ENCODE measurements around the gene PLEKHJ1.

The PLEKHJ1 gene

DNA sequence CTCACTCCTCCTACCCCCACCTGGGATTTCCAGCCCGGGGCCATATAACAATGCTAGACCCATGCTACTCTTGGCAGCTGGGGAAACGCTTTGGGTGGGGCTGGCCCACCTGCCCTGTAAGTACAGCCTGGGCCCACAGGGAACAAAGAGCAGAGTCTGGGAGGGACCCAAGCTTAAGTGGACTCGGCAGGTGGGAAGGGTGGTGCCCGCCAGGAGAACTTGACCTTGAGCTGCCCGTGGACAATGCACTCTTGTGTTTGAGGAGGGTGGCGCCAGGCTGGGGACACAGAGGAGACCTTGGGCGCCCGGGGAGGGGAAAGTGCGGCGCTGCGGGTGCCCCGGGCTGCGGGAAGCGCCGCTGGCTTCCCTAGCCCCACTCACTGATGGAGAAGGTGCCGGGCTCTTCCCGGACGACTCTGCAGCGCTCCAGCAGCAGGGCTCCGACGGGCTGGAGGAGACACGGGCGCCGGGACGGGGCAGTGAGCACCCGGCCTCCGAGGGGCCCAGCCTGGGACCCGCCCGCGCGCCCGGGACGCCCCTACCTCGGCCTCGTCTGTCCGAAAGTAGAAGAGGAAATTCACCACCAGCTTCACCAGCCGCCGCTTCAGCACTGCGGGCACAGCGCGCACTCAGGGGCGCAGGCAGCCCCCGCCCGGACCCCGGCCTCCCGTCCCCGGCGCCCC is 607 bp downstream of the PLEKHJ1 start:
- no peak for DNase-seq (ENCODE audit: extremely low read depth, low read depth)
- TF ChIP-seq, protein P1, sequence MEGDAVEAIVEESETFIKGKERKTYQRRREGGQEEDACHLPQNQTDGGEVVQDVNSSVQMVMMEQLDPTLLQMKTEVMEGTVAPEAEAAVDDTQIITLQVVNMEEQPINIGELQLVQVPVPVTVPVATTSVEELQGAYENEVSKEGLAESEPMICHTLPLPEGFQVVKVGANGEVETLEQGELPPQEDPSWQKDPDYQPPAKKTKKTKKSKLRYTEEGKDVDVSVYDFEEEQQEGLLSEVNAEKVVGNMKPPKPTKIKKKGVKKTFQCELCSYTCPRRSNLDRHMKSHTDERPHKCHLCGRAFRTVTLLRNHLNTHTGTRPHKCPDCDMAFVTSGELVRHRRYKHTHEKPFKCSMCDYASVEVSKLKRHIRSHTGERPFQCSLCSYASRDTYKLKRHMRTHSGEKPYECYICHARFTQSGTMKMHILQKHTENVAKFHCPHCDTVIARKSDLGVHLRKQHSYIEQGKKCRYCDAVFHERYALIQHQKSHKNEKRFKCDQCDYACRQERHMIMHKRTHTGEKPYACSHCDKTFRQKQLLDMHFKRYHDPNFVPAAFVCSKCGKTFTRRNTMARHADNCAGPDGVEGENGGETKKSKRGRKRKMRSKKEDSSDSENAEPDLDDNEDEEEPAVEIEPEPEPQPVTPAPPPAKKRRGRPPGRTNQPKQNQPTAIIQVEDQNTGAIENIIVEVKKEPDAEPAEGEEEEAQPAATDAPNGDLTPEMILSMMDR (IDR thresholded peaks at IDR 0.05; ENCODE audit: low read depth, low read length) = no peak

DNA sequence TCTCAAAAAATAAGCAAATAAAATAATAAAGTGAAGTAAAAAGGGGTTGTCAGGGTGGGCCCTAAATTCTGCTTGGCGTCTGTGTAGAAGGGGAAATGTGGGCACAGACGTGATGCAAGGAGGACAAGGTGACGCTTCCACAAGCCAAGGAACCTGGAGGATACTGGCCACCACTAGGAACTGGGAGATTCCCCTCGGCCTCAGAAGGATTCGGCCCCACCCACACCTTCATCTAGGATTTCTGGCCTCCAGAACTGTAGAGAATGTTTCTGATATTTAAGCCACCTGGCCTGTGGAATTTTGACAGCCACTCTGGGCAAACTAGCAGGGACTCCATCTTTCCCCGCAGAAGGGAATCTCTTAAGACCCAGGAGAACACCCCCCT is 1.1 kb downstream of the PLEKHJ1 start:
- TF ChIP-seq, protein P1 (IDR thresholded peaks at IDR 0.05; ENCODE audit: low read depth, low read length) = no peak
- DNase-seq (ENCODE audit: extremely low read depth, low read depth) = no peak

DNA sequence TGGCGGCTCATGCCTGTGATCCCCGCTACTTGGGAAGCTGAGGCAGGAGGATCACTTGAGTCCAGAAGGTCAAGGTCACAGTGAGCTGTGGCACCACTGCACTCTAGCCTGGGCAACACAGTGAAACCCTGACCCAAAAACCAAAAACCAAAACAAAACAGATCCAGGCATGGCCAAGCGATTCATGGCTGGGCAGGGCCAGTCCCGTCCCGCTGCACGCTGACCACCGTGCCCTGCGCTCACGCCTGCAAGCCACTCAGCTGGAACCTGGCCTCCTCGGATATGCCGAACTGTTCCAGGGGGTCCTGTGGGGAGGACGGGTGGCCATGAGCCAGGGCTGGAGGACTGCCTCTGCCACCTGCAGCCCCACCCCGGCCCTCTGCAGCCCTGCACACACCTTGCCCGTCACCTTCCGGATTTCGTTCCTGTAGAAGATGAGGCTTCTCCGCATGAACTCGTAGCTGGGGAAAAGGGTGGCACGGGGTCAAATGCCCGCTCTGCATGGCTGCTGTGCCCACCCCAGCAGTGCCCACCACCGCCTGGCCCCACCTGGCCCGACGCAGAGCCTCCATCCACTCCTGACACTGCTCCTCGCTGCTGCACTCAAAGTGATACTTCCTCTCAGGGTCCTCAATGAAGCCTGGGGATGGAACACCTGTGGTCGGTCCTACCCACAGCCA is 2.4 kb downstream of the PLEKHJ1 start:
- DNase-seq (ENCODE audit: extremely low read depth, low read depth) = no peak
- TF ChIP-seq, protein P1 (IDR thresholded peaks at IDR 0.05; ENCODE audit: low read depth, low read length) = no peak

DNA sequence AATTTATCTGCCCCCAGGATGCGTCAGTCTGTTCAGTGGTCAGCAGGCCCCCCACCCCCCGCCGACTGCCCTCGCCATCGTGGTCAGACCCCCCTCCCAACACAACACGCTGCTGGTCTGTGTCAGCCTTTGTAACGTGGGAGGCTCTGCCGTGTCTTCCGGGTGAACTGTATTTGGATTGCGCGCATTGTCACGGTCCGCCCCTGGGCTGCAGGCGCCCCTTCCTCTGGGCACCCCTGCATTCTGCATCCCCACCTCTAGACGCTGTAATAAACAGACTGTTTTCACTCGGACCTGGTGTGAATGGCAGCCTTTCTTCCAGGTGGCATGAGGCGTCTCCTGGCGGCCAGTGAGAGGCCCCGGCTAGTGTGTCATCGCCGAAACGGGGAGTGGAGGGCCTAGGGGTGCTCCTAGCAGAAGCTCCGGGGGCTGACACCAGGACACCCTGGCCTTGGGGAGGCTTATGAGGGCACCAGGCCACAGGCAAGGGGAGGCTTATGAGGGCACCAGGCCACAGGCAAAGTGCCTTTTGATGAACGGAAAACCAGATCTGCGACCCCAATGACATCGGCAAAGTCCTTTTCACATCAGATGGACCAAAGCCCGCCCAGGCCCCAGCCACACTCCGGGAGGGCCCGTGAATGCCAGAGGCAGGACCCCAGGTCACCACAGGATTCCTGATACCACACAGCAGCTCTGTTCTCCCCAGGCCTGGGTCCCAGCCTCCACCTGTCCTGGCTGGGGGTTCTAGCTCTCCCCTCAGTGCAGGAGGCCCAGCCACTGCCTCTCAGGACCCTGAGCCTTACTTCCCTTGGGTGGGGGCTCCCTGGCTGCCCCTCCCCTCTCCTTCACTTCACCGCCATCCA is 3.6 kb downstream of the PLEKHJ1 start:
- TF ChIP-seq, protein P1 (IDR thresholded peaks at IDR 0.05; ENCODE audit: low read depth, low read length) = no peak
- DNase-seq (ENCODE audit: extremely low read depth, low read depth) = no peak

DNA sequence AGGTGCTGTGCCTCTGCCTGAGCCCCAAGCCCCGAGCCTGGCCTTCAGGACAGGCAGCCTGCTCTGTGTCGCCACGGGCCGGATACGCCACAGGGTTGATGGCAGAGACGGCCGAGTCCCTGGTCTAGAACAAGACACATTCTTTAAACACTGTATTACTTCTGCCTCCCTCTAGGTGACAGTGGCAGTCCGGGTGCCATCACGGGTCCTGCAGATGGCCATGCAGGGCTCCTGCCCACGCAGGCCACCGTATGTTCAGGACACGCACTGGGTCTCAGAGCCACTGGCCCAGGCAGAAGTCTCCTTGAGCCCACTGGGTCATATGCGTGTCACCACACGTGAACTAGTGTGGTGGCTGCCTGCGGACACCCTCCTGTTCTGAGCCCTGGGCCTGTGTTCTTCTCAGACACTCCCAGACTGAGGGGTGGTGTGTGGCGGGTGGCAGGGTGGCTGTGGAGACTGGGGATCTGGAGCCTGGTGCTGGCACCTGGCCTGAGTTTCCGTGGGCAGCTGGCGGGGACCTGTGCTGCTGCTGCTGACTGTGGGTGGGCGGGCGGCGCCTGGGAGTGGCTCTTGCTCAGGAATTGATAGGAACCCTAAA is 4.4 kb downstream of the PLEKHJ1 start:
- DNase-seq (ENCODE audit: extremely low read depth, low read depth) = no peak

DNA sequence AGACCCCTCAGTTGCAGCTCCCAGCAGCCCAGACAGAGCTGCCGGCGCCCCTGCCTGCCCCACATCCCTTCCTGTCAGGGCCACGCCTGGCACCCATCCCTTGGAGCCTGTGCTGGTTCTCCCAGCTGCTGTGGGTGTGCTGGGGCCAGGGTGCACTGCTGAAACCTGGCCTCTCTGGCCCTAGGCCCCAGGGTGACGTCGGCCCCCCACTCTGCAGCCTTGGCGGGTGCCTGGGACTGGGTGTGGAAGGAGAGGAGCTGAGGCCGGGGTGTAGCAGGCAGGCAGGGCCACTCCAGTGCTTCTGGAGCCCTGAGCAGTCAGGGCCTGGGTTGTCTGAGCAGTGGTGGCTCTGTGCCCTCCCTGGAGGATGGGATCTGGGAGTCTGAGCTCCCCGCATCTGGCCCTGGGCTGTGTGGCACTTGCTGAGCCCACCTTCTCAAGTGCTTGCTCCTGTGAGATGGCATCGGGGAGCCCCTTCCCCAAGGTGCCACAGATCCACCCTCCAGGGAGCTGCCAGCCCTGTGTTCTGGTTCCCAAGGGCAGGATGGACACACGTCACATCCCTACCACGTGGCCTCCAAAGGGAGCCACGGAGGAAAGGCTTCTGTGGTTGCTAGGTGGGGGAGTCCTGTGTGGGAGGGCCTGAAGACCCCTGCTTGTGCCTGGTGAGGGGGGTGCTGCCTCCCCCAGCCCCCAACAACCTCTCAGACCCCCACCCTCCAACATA is 5.2 kb downstream of the PLEKHJ1 start:
- TF ChIP-seq, protein P1 (IDR thresholded peaks at IDR 0.05; ENCODE audit: low read depth, low read length) = no peak
- DNase-seq (ENCODE audit: extremely low read depth, low read depth) = no peak

More for the DNA sequence above, 4.4 kb downstream of the PLEKHJ1 start:
- TF ChIP-seq, protein P1 (IDR thresholded peaks at IDR 0.05; ENCODE audit: low read depth, low read length) = no peak
